AML-193 (cell line): ENCODE data around the gene FABP7.

Source experiments
- DNase-seq, 2 experiments: peaks; one replicate each; lab custom pipeline; 2025; lab: John Stamatoyannopoulos, UW

Gene FABP7

GRCh38 chr6:122798099-122798641 lies 18.7 kb downstream of the FABP7 start:
- DNase-seq = no peak

- no peak for DNase-seq
Observed at GRCh38 chr6:122799140-122799745, 19.7 kb downstream of the FABP7 start.

GRCh38 chr6:122799916-122800686 lies 20.6 kb downstream of the FABP7 start:
- no peak for DNase-seq

- no peak for DNase-seq
Observed at GRCh38 chr6:122800906-122801305, 21.4 kb downstream of the FABP7 start.

GRCh38 chr6:122801397-122801796 lies 21.9 kb downstream of the FABP7 start:
- DNase-seq = no peak

- no peak for DNase-seq
Observed at GRCh38 chr6:122803171-122803661, 23.7 kb downstream of the FABP7 start.

GRCh38 chr6:122804962-122805485 lies 25.5 kb downstream of the FABP7 start:
- no peak for DNase-seq

- no peak for DNase-seq
Observed at GRCh38 chr6:122806291-122806690, 26.8 kb downstream of the FABP7 start.

GRCh38 chr6:122808121-122808885 lies 28.8 kb downstream of the FABP7 start:
- DNase-seq = no peak

GRCh38 chr6:122809001-122809400 lies 29.5 kb downstream of the FABP7 start:
- DNase-seq = no peak

GRCh38 chr6:122809691-122810090 lies 30.2 kb downstream of the FABP7 start:
- no peak for DNase-seq

GRCh38 chr6:122810189-122810588 lies 30.7 kb downstream of the FABP7 start:
- DNase-seq = no peak

- DNase-seq = no peak
Observed at GRCh38 chr6:122817358-122817757, 37.8 kb downstream of the FABP7 start.

- DNase-seq = no peak
Observed at GRCh38 chr6:122817766-122818165, 38.2 kb downstream of the FABP7 start.

GRCh38 chr6:122818866-122819265 lies 39.4 kb downstream of the FABP7 start:
- no peak for DNase-seq

GRCh38 chr6:122821095-122821494 lies 41.6 kb downstream of the FABP7 start:
- DNase-seq = no peak

- DNase-seq = no peak
Observed at GRCh38 chr6:122825163-122825562, 45.6 kb downstream of the FABP7 start.

GRCh38 chr6:122829456-122829855 lies 49.9 kb downstream of the FABP7 start:
- no peak for DNase-seq

- no peak for DNase-seq
Observed at GRCh38 chr6:122831511-122831910, 52.0 kb downstream of the FABP7 start.

- DNase-seq = no peak
Observed at GRCh38 chr6:122832459-122832858, 52.9 kb downstream of the FABP7 start.

- no peak for DNase-seq
Observed at GRCh38 chr6:122833021-122833491, 53.5 kb downstream of the FABP7 start.
